GM21423 (cell line): Measurements from ENCODE around the gene PCDHGA7.
"Not testable (repeated sequence)": the region's sequence is repeated elsewhere in the genome, so short reads cannot be mapped to it uniquely, and the experiment has no call there.

Experiments
- ATAC-seq: cut with Tn5 transposase; IDR thresholded peaks from one replicate; pipeline ENCODE4 v1.9.1; 2021; ENCODE audit warnings: mild to moderate bottlenecking, moderate library complexity; ENCODE audit not compliant: unreplicated experiment

The PCDHGA7 gene

GRCh38 chr5:141422742-141423291, 40.3 kb downstream of the PCDHGA7 start:
- no peak for ATAC-seq

- no peak for ATAC-seq
These were observed 45.4 kb downstream of the PCDHGA7 start for GRCh38 chr5:141427783-141428426.

GRCh38 chr5:141430332-141431113, 48.0 kb downstream of the PCDHGA7 start, which contains the start of gene PCDHGA12:
PCDHGA12 (plus strand) TSS chr5:141430507; CDS start chr5:141430760, 253 bp downstream.
- ATAC-seq = peak; percentile 86

- no peak for ATAC-seq
These were observed 48.7 kb downstream of the PCDHGA7 start for GRCh38 chr5:141431286-141431685.

- not testable (repeated sequence) for ATAC-seq
These were observed 49.8 kb downstream of the PCDHGA7 start for GRCh38 chr5:141432308-141432707.

GRCh38 chr5:141432726-141433125, 50.2 kb downstream of the PCDHGA7 start:
- not testable (repeated sequence) for ATAC-seq

GRCh38 chr5:141434006-141434405, 51.5 kb downstream of the PCDHGA7 start:
- ATAC-seq = no peak
